Spleen (tissue), 11 donors: ENCODE results near the gene PKD1. TPM values are rescaled to one million over a fixed set of nuclear protein-coding genes. Genes with fewer than 3 reads are reported as not detected.

ENCODE experiments used
- DNase-seq: peaks from one replicate; pipeline ENCODE4 v3.0.0-alpha.2; 2020
- H3K27ac ChIP-seq, 8 donors: fragments of 200-600 bp; sonication (generic) in 7 of 8; 1 replicate in 4 of 8; 2 replicates in 4 of 8; pipeline versions ENCODE4 v1.5.0 to v1.8.0; 2016 to 2021; ENCODE audit warnings: inconsistent platforms in 4 of 8, mild to moderate bottlenecking in 4 of 8, moderate library complexity in 1 of 8
- H3K27me3 ChIP-seq, 7 donors: fragments of 200-600 bp; sonication (generic) in 6 of 7; replicated peaks in 1 of 7; 1 replicate in 4 of 7; 2 replicates in 3 of 7; pipeline versions ENCODE4 v1.5.0 to v1.8.0; 2016 to 2021; ENCODE audit warnings: inconsistent platforms in 3 of 7, mild to moderate bottlenecking in 1 of 7
- H3K36me3 ChIP-seq, 6 donors: fragments of 200-600 bp; sonication (generic) in 5 of 6; 1 replicate in 4 of 6; 2 replicates in 2 of 6; pipeline versions ENCODE4 v1.5.0 to v1.8.0; 2016 to 2021; ENCODE audit warnings: inconsistent platforms in 2 of 6
- H3K4me1 ChIP-seq, 6 donors: fragments of 200-600 bp; sonication (generic) in 5 of 6; 1 replicate in 3 of 6; 2 replicates in 3 of 6; pipeline versions ENCODE4 v1.5.0 to v1.8.0; 2016 to 2021; ENCODE audit warnings: inconsistent platforms in 3 of 6
- H3K4me3 ChIP-seq, 8 donors: fragments of 200-600 bp; sonication (generic) in 7 of 8; 1 replicate in 4 of 8; 2 replicates in 4 of 8; pipeline versions ENCODE4 v1.5.0 to v1.8.0; 2016 to 2021; ENCODE audit warnings: inconsistent platforms in 4 of 8, mild to moderate bottlenecking in 4 of 8, moderate library complexity in 2 of 8
- H3K9me3 ChIP-seq, 8 donors: fragments of 200-600 bp; sonication (generic) in 7 of 8; 1 replicate in 4 of 8; 2 replicates in 4 of 8; pipeline versions ENCODE4 v1.5.0 to v1.8.0; 2016 to 2021; ENCODE audit warnings: inconsistent platforms in 4 of 8
- POLR2A ChIP-seq, 3 donors: fragments of 450-650 bp; IDR thresholded peaks; one replicate each; pipeline ENCODE4 v1.5.1; 2017; ENCODE audit warnings: antibody characterized with exemption in 3 of 3, mild to moderate bottlenecking in 1 of 3
- POLR2AphosphoS5 ChIP-seq, 3 donors: sonication (generic); formaldehyde crosslinking; IDR thresholded peaks; one replicate each; pipeline ENCODE4 v1.5.1; 2017; ENCODE audit warnings: antibody characterized with exemption in 3 of 3
- WGBS, 5 donors: extraction: QIAGEN DNeasy Blood & Tissue Kit in 3 of 5; methylation state at CpG; one replicate each; pipeline versions ENCODE4 v1.1.5 to v1.1.7; 2013 to 2018; 5-methylcytosine and 5-hydroxymethylcytosine counted together
- intact Hi-C: fragments of 100-400 bp; cut with DNase I; formaldehyde crosslinking; loops from one replicate; pipeline ENCODE4 v1.15.0; 2023; ENCODE audit warnings: low total_unique reads
- polyA plus RNA-seq, 3 donors: library from polyadenylated mRNA; stranded (reverse); fragments of 200-250 nt; gene quantifications; one replicate each; pipeline ENCODE4 v1.2.1, GENCODE V29; 2013
- total RNA-seq, 7 donors: library from RNA; depleted of rRNA in 3 of 7; stranded (reverse); fragments of >200 nt in 3 of 7; fragmentation: NEBNext Ultra II Directional in 4 of 7; extraction: Animal tissue kit (Norgen Biotek cat#: 25700) in 4 of 7; gene quantifications; one replicate each; pipeline versions ENCODE4 v1.1.0 to v1.2.1, GENCODE V29; 2016 to 2021
- TF ChIP-seq, protein P1 (sequence below), 11 experiments: fragments of 200-600 bp in 7 of 11; fragments of 450-650 bp in 4 of 11; sonication (generic) in 4 of 11; IDR thresholded peaks in 8 of 11; conservative IDR thresholded peaks in 3 of 11; 1 replicate in 7 of 11; 2 replicates in 4 of 11; pipeline versions ENCODE4 v1.4.0 to v1.8.0; 2016 to 2021; ENCODE audit warnings: antibody characterized with exemption in 11 of 11, inconsistent platforms in 4 of 11, mild to moderate bottlenecking in 1 of 11
- donor health status: healthy with polysubstance abuse.
- donor health status: DM: no; HTN: no; CAD: no; lungs with moderate emphysema.
- donor health status: DM: no; HTN: no; CAD: no.
- donor health status: Bipolar disorder and iron deficiency.
- donor health status: healthy.
- donor health status: DM: no; HTN: no; CAD: no.
- donor health status: DM: yes; HTN: yes; CAD: no.

PKD1 gene
- total and polyA plus RNA-seq, 10 donors, result 14.0 to 124 (median 79.8) TPM

GRCh38 chr16:2076072-2076865 is 59.4 kb downstream of the PKD1 start:
- intact Hi-C loops, result no loop called here
- Histone ChIP-seq H3K27me3 (no peaks in the 10 kb centered on the region), H3K27ac (no peak overlapping the region), H3K9me3 (no peaks in the 10 kb centered on the region), H3K4me3 (no peak overlapping the region), H3K4me1 (peaks cover 0 to under 1% (median 0%) of the 10 kb centered on the region in 6 donors), H3K36me3 (peaks cover 0 to 100% (median 94%) of the 10 kb centered on the region in 6 donors)
- TF ChIP-seq POLR2A (IDR thresholded peaks at IDR 0.05) (no peak), POLR2AphosphoS5 (IDR thresholded peaks at IDR 0.05) (no peak)
- TF ChIP-seq, protein P1, sequence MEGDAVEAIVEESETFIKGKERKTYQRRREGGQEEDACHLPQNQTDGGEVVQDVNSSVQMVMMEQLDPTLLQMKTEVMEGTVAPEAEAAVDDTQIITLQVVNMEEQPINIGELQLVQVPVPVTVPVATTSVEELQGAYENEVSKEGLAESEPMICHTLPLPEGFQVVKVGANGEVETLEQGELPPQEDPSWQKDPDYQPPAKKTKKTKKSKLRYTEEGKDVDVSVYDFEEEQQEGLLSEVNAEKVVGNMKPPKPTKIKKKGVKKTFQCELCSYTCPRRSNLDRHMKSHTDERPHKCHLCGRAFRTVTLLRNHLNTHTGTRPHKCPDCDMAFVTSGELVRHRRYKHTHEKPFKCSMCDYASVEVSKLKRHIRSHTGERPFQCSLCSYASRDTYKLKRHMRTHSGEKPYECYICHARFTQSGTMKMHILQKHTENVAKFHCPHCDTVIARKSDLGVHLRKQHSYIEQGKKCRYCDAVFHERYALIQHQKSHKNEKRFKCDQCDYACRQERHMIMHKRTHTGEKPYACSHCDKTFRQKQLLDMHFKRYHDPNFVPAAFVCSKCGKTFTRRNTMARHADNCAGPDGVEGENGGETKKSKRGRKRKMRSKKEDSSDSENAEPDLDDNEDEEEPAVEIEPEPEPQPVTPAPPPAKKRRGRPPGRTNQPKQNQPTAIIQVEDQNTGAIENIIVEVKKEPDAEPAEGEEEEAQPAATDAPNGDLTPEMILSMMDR (IDR thresholded peaks at IDR 0.05 in 8 of 11, conservative IDR thresholded peaks at IDR 0.05 in 3 of 11), result no peak
- 90 to 98% (median 97%) methylated on average over 19 to 28 of the region's 28 CpGs for WGBS, 5 donors
- DNase-seq, result no peak

- H3K36me3 ChIP-seq, result peaks cover 0 to 100% (median 93%) of the 10 kb centered on the region in 6 donors
- intact Hi-C loops, result no loop called here
These were observed 60.1 kb downstream of the PKD1 start for GRCh38 chr16:2075631-2076030.

DNA sequence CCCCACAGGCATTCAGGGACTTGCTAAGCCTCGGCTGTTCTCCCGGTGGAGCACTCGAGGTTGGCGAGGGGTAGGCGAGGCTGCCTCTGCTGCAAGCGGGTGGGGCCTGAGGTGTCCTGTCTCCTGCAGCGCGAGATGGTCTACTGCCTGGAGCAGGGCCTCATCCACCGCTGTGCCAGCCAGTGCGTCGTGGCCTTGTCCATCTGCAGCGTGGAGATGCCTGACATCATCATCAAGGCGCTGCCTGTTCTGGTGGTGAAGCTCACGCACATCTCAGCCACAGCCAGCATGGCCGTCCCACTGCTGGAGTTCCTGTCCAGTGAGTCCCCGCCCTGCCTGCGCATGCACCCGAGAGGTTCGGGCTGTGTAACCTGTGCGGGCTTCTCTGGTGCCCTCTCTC is 61.6 kb downstream of the PKD1 start:
- H3K27me3 ChIP-seq, result no peaks in the 10 kb centered on the region
- TF ChIP-seq, protein P1 (IDR thresholded peaks at IDR 0.05 in 8 of 11, conservative IDR thresholded peaks at IDR 0.05 in 3 of 11), result no peak
- no peak for TF ChIP-seq POLR2A (IDR thresholded peaks at IDR 0.05)
- no peak for TF ChIP-seq POLR2AphosphoS5 (IDR thresholded peaks at IDR 0.05)
- H3K4me1 ChIP-seq, result no peaks in the 10 kb centered on the region
- no peak for DNase-seq
- no peak overlapping the region for H3K4me3 ChIP-seq
- H3K9me3 ChIP-seq, result no peaks in the 10 kb centered on the region
- intact Hi-C loops, result no loop called here
- peaks cover 0 to 100% (median 89%) of the 10 kb centered on the region in 6 donors for H3K36me3 ChIP-seq
- 90 to 98% (median 95%) methylated on average over 10 to 20 of the region's 20 CpGs for WGBS, 5 donors
- H3K27ac ChIP-seq, result no peak overlapping the region

More at GRCh38 chr16:2075631-2076030, 60.1 kb downstream of the PKD1 start:
- Histone ChIP-seq H3K27me3 (no peaks in the 10 kb centered on the region), H3K4me1 (no peaks in the 10 kb centered on the region), H3K4me3 (no peak overlapping the region), H3K9me3 (no peaks in the 10 kb centered on the region), H3K27ac (no peak overlapping the region)
- DNase-seq, result no peak
- WGBS, 5 donors, result 93 to 97% (median 94%) methylated on average over 23 to 24 of the region's 24 CpGs
- TF ChIP-seq, protein P1 (IDR thresholded peaks at IDR 0.05 in 8 of 11, conservative IDR thresholded peaks at IDR 0.05 in 3 of 11), result no peak
- TF ChIP-seq POLR2A (IDR thresholded peaks at IDR 0.05) (no peak), POLR2AphosphoS5 (IDR thresholded peaks at IDR 0.05) (peak in 1 of 3 donors; percentile 40)

- H3K4me1 ChIP-seq, result no peaks in the 10 kb centered on the region
- H3K27me3 ChIP-seq, result no peaks in the 10 kb centered on the region
- 83 to 96% (median 92%) methylated on average over 7 to 8 of the region's 8 CpGs for WGBS, 5 donors
- intact Hi-C loops, result no loop called here
- no peaks in the 10 kb centered on the region for H3K9me3 ChIP-seq
- peaks cover 0 to 100% (median 85%) of the 10 kb centered on the region in 6 donors for H3K36me3 ChIP-seq
- no peak overlapping the region for H3K27ac ChIP-seq
- DNase-seq, result no peak
- no peak overlapping the region for H3K4me3 ChIP-seq
- no peak for TF ChIP-seq POLR2AphosphoS5 (IDR thresholded peaks at IDR 0.05)
- TF ChIP-seq POLR2A (IDR thresholded peaks at IDR 0.05), result no peak
- TF ChIP-seq, protein P1 (IDR thresholded peaks at IDR 0.05 in 8 of 11, conservative IDR thresholded peaks at IDR 0.05 in 3 of 11), result no peak
These were observed 62.8 kb downstream of the PKD1 start for GRCh38 chr16:2072926-2073325.
